Activated CD4-positive, CD25-positive, alpha-beta regulatory T cell treated with anti-CD3 and anti-CD28 coated beads, Interleukin-2, amount 50 U/mL, for 16 hours (primary cell): Measurements from ENCODE around the gene ODC1.
"Not testable (repeated sequence)": the region's sequence is repeated elsewhere in the genome, so short reads cannot be mapped to it uniquely, and the experiment has no call there.

Source experiments
- DNase-seq: peaks from one replicate; pipeline ENCODE4 v3.0.0-alpha.2; 2020; ENCODE audit warnings: low read depth, low spot score

ODC1 gene

GRCh38 chr2:10447895-10448575 lies at the start of gene ODC1:
Gene ODC1 (minus strand): TSS chr2:10448327. CDS start chr2:10445032, 3,295 bp downstream.
- peak; percentile 95 for DNase-seq

GRCh38 chr2:10497797-10498251 lies 49.7 kb upstream of the ODC1 start:
- peak; percentile 29 for DNase-seq

- DNase-seq: no peak
Observed at GRCh38 chr2:10495988-10496313, 47.8 kb upstream of the ODC1 start.

- no peak for DNase-seq
Observed at GRCh38 chr2:10495311-10495987, 47.3 kb upstream of the ODC1 start.

- no peak for DNase-seq
Observed at GRCh38 chr2:10494351-10495066, 46.4 kb upstream of the ODC1 start.

GRCh38 chr2:10493634-10494281 lies 45.6 kb upstream of the ODC1 start:
- DNase-seq: peak; percentile 63

GRCh38 chr2:10493075-10493633 lies 45.0 kb upstream of the ODC1 start:
- no peak for DNase-seq

- no peak for DNase-seq
Observed at GRCh38 chr2:10490806-10491291, 42.7 kb upstream of the ODC1 start.

GRCh38 chr2:10489842-10490555 lies 41.9 kb upstream of the ODC1 start:
- no peak for DNase-seq

GRCh38 chr2:10488142-10488541 lies 40.0 kb upstream of the ODC1 start:
- DNase-seq: not testable (repeated sequence)

GRCh38 chr2:10487741-10488104 lies 39.6 kb upstream of the ODC1 start:
- DNase-seq: not testable (repeated sequence)

GRCh38 chr2:10487081-10487740 lies 39.1 kb upstream of the ODC1 start:
- no peak for DNase-seq

GRCh38 chr2:10486601-10487079 lies 38.5 kb upstream of the ODC1 start:
- DNase-seq: no peak

GRCh38 chr2:10486091-10486490 lies 38.0 kb upstream of the ODC1 start:
- DNase-seq: no peak

- DNase-seq: no peak
Observed at GRCh38 chr2:10482913-10483312, 34.8 kb upstream of the ODC1 start.

GRCh38 chr2:10482460-10482859 lies 34.3 kb upstream of the ODC1 start:
- DNase-seq: no peak

- DNase-seq: no peak
Observed at GRCh38 chr2:10481666-10482157, 33.6 kb upstream of the ODC1 start.

GRCh38 chr2:10481055-10481665 lies 33.0 kb upstream of the ODC1 start:
- DNase-seq: no peak

GRCh38 chr2:10480359-10480949 lies 32.3 kb upstream of the ODC1 start:
- DNase-seq: no peak
